Mucosa of gallbladder (tissue), 1 donor: Measurements from ENCODE around the gene POLA1. TPM values are rescaled to one million over a fixed set of nuclear protein-coding genes. Genes with fewer than 3 reads are reported as not detected.

ENCODE experiments used
- DNase-seq: peaks from one replicate; pipeline ENCODE4 v3.0.0-alpha.2; 2020; ENCODE audit warnings: low spot score
- total RNA-seq: library from RNA; stranded (reverse); gene quantifications from one replicate; pipeline ENCODE4 v1.2.1, GENCODE V29; 2021
- donor health status: DM: no; HTN: no; CAD: no.

Gene POLA1
- total RNA-seq, 1 donor from 2014 or later = 7.8 TPM

GRCh38 chrX:24876530-24877287 is 183.0 kb downstream of the POLA1 start:
- DNase-seq = no peak

GRCh38 chrX:24877288-24877664 is 183.6 kb downstream of the POLA1 start:
- DNase-seq = no peak

GRCh38 chrX:24877854-24878650 is 184.3 kb downstream of the POLA1 start:
- DNase-seq = no peak

GRCh38 chrX:24879679-24880078 is 186.0 kb downstream of the POLA1 start:
- no peak for DNase-seq

GRCh38 chrX:24886916-24887315 is 193.2 kb downstream of the POLA1 start:
- no peak for DNase-seq

GRCh38 chrX:24890677-24891076 is 197.0 kb downstream of the POLA1 start:
- DNase-seq = no peak

GRCh38 chrX:24899391-24899790 is 205.7 kb downstream of the POLA1 start:
- no peak for DNase-seq

- no peak for DNase-seq
Observed at GRCh38 chrX:24900234-24900633, 206.5 kb downstream of the POLA1 start.

- no peak for DNase-seq
Observed at GRCh38 chrX:24902806-24903205, 209.1 kb downstream of the POLA1 start.

- DNase-seq = no peak
Observed at GRCh38 chrX:24918715-24919114, 225.0 kb downstream of the POLA1 start.

GRCh38 chrX:24920769-24921168 is 227.1 kb downstream of the POLA1 start:
- DNase-seq = no peak

- no peak for DNase-seq
Observed at GRCh38 chrX:24925430-24925829, 231.7 kb downstream of the POLA1 start.

- no peak for DNase-seq
Observed at GRCh38 chrX:24927372-24927771, 233.7 kb downstream of the POLA1 start.

- DNase-seq = no peak
Observed at GRCh38 chrX:24928114-24928513, 234.4 kb downstream of the POLA1 start.

GRCh38 chrX:24934279-24934678 is 240.6 kb downstream of the POLA1 start:
- no peak for DNase-seq

GRCh38 chrX:24945009-24945408 is 251.3 kb downstream of the POLA1 start:
- DNase-seq = no peak

- no peak for DNase-seq
Observed at GRCh38 chrX:24946369-24946768, 252.7 kb downstream of the POLA1 start.

- DNase-seq = no peak
Observed at GRCh38 chrX:24954732-24955131, 261.0 kb downstream of the POLA1 start.

- DNase-seq = no peak
Observed at GRCh38 chrX:24955372-24955930, 261.7 kb downstream of the POLA1 start.

- no peak for DNase-seq
Observed at GRCh38 chrX:24956828-24957227, 263.1 kb downstream of the POLA1 start.

- no peak for DNase-seq
Observed at GRCh38 chrX:24961809-24962208, 268.1 kb downstream of the POLA1 start.

GRCh38 chrX:24963823-24964222 is 270.1 kb downstream of the POLA1 start:
- DNase-seq = no peak

GRCh38 chrX:24965372-24965771 is 271.7 kb downstream of the POLA1 start:
- DNase-seq = no peak
